Measurements from ENCODE around the gene IWS1. TPM values are rescaled to one million over a fixed set of nuclear protein-coding genes. Genes with fewer than 3 reads are reported as not detected.
A peak's percentile ranks its signal among the peaks of the same experiment; 100 is the strongest.

IWS1 gene
- total and polyA plus RNA-seq, 9 of the 15 experiments (the other 6 are each of a cell fraction or from before 2014, with no cell fraction given) = 20.8 to 67.2 (median 46.6) TPM

DNA sequence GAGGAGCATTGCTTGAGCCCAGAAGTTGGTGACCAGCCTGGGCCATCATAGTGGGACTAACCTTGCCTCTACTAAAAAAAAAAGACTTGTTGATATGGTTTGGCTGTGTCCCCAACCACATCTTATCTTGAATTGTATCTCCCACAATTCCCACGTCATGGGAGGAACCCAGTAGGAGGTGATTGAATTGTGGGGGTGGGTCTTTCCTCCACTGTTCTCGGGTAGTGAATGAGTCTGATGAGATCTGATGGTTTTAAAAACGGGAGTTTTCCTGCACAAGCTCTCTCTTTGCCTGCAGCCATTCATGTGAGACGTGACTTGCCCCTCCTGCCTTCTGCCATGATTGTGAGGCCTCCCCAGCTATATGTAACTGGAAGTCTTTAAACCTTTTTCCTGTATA, 61.0 kb downstream of the IWS1 start (continued):
- TF ChIP-seq ZNF77 (CRISPR knock-in tag; IDR thresholded peaks at IDR 0.05) = no peak
- TF ChIP-seq, protein P1, sequence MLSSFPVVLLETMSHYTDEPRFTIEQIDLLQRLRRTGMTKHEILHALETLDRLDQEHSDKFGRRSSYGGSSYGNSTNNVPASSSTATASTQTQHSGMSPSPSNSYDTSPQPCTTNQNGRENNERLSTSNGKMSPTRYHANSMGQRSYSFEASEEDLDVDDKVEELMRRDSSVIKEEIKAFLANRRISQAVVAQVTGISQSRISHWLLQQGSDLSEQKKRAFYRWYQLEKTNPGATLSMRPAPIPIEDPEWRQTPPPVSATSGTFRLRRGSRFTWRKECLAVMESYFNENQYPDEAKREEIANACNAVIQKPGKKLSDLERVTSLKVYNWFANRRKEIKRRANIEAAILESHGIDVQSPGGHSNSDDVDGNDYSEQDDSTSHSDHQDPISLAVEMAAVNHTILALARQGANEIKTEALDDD (IDR thresholded peaks at IDR 0.05) = peak; percentile 74

DNA sequence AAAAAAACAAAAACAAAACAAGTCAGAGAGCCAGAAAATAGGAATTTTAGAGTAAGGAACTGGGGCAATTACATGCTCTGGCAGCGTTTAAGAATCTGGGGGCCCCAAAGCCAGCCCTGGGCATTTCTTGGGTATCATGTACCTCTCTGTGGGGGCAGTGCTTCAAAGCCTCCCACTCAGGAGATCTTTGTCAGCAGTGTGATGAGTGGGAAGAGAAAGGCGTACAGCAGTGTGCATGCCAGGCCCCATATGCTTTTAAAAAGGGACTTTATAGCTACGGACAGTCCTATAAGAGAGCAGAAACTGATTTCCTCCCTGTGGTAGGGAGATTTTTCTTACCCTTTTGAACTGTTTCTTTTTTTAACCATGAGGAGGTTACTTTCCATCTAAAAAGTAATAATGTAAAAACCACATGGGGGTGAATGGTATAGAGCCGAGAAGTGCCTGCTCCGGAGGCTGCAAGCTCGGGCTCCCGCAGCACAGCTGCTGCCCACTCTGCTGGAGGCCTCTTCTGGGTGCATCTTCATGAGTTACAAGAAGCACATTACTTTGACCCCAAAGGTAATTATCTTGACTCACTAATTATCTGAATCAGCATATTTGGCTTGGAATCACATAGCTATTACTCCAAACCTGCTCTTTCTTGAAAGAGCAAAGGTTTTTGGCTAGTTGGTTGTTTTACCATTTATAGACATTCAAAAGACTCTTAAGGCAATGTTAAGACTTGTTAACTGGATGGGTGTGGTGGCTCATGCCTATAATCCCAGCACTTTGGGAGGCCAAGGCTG, 61.6 kb downstream of the IWS1 start:
- Histone ChIP-seq H3K79me2 (ENCODE audit: control insufficient read depth, insufficient read depth, low read length) (no peaks in the 10 kb centered on the region), H3K27ac (ENCODE audit: extremely low read depth, low read depth, low read length) (no peak overlapping the region), H3K27me3 (ENCODE audit: control insufficient read depth in 2 of 2, insufficient read depth in 2 of 2, low read length in 2 of 2) (no peaks in the 10 kb centered on the region), H3K9me3 (replicated peaks; ENCODE audit: control insufficient read depth, insufficient read depth, low read depth, low read length) (no peaks in the 10 kb centered on the region), H3K4me2 (ENCODE audit: insufficient read depth, low read length) (no peak overlapping the region), H3K4me3 (no peak overlapping the region), H3K36me3 (ENCODE audit: control insufficient read depth, insufficient read depth, low read length) (0 out of 3 replicates have a peak, but pooled peaks cover 3% of the 10 kb centered on the region), H3K4me1 (replicated peaks in 1 of 2; ENCODE audit: control insufficient read depth in 2 of 2, insufficient read depth in 2 of 2, low read length in 2 of 2) (peaks cover 5% of the 10 kb centered on the region in 2 experiments; a peak in 3 of 5 replicates), H3K9ac (ENCODE audit: insufficient read depth in 1 of 2, low read depth in 2 of 2, low read length in 2 of 2) (no peak overlapping the region), H4K20me1 (replicated peaks; ENCODE audit: control insufficient read depth, insufficient read depth, low read length) (no peaks in the 10 kb centered on the region; the same call in 1 of the 2 replicates), H2AFZ (ENCODE audit: low read depth, low read length) (no peak overlapping the region), H3K9me1 (ENCODE audit: control insufficient read depth, insufficient read depth, low read length) (peaks cover 3% of the 10 kb centered on the region)
- TF ChIP-seq, protein P2, sequence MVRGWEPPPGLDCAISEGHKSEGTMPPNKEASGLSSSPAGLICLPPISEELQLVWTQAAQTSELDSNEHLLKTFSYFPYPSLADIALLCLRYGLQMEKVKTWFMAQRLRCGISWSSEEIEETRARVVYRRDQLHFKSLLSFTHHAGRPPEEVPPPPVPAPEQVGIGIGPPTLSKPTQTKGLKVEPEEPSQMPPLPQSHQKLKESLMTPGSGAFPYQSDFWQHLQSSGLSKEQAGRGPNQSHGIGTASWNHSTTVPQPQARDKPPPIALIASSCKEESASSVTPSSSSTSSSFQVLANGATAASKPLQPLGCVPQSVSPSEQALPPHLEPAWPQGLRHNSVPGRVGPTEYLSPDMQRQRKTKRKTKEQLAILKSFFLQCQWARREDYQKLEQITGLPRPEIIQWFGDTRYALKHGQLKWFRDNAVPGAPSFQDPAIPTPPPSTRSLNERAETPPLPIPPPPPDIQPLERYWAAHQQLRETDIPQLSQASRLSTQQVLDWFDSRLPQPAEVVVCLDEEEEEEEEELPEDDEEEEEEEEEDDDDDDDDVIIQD (CRISPR knock-in tag; IDR thresholded peaks at IDR 0.05) = no peak
- TF ChIP-seq RBFOX2 (IDR thresholded peaks at IDR 0.05; ENCODE audit: low read depth, low read length) (no peak), ZNF316 (IDR thresholded peaks at IDR 0.05) (peak; percentile 94), MAFF (IDR thresholded peaks at IDR 0.05; ENCODE audit: low read length) (peak; percentile 85), MAFK (IDR thresholded peaks at IDR 0.05; ENCODE audit: low read length) (peak; percentile 83), MAFG (tag; conservative IDR thresholded peaks at IDR 0.05) (peak; percentile 88), C11orf30 (IDR thresholded peaks at IDR 0.05; ENCODE audit: low read depth) (peak; percentile 90)
- TF ChIP-seq, protein P3, sequence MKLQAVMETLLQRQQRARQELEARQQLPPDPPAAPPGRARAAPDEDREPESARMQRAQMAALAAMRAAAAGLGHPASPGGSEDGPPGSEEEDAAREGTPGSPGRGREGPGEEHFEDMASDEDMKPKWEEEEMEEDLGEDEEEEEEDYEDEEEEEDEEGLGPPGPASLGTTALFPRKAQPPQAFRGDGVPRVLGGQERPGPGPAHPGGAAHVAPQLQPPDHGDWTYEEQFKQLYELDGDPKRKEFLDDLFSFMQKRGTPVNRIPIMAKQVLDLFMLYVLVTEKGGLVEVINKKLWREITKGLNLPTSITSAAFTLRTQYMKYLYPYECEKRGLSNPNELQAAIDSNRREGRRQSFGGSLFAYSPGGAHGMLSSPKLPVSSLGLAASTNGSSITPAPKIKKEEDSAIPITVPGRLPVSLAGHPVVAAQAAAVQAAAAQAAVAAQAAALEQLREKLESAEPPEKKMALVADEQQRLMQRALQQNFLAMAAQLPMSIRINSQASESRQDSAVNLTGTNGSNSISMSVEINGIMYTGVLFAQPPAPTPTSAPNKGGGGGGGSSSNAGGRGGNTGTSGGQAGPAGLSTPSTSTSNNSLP (IDR thresholded peaks at IDR 0.05; ENCODE audit: borderline replicate concordance, low read depth, low read length) = no peak
- ChIA-PET POLR2A (interaction anchor here (0.6 kb wide), 1 partner anchor 35 kb away, joined by 3 read pairs; no protein-coding TSS in a partner anchor), CTCF (ENCODE audit: low intra/inter-chr PET ratio) (no interaction called here)
- ATAC-seq (no peak), FAIRE-seq (no peak), DNase-seq (ENCODE audit: extremely low read depth in 1 of 4, low spot score in 3 of 4) (no peak)
- no TSS peak for BruUV-seq (replicated peaks)
- intact Hi-C loops (cut with micrococcal nuclease) = no loop called here
- in situ Hi-C loops (cut with MboI) = no loop called here
- 62% methylated on average over 7 of the region's 7 CpGs for WGBS (ENCODE audit: insufficient coverage, low coverage, missing lambda C conversion rate)
